ENCODE measurements around the gene APOOL.

APOOL gene

GRCh38 chrX:85089321-85089840 is 85.7 kb downstream of the APOOL start:
- H3K4me3 ChIP-seq, result no peak overlapping the region
- DNase-seq, result no peak

GRCh38 chrX:85107407-85107806 is 103.7 kb downstream of the APOOL start:
- Histone ChIP-seq H3K4me3 (no peak overlapping the region), H3K9me3 (no peaks in the 10 kb centered on the region), H3K36me3 (no peaks in the 10 kb centered on the region), H3K4me1 (no peaks in the 10 kb centered on the region), H3K27me3 (no peaks in the 10 kb centered on the region), H3K27ac (no peak overlapping the region)
- no peak for DNase-seq
- intact Hi-C loops (cut with DNase I; ENCODE audit: low total_unique reads), result loop anchor here (10.0 kb wide), 1 partner anchor 437 kb away; no protein-coding TSS in a partner anchor
- TF ChIP-seq CTCF (IDR thresholded peaks at IDR 0.05), result no peak

More at GRCh38 chrX:85089321-85089840, 85.7 kb downstream of the APOOL start:
- peaks cover 4 to 15% (median 12%) of the 10 kb centered on the region in 3 donors for H3K36me3 ChIP-seq
- intact Hi-C loops (cut with DNase I; ENCODE audit: low total_unique reads), result no loop called here
- H3K27me3 ChIP-seq, result no peaks in the 10 kb centered on the region
- no peak for TF ChIP-seq CTCF (IDR thresholded peaks at IDR 0.05)
- no peak overlapping the region for H3K27ac ChIP-seq
- no peaks in the 10 kb centered on the region for H3K9me3 ChIP-seq
- no peaks in the 10 kb centered on the region for H3K4me1 ChIP-seq

- H3K4me1 ChIP-seq, result no peaks in the 10 kb centered on the region
- no peak overlapping the region for H3K27ac ChIP-seq
- H3K4me3 ChIP-seq, result no peak overlapping the region
- H3K27me3 ChIP-seq, result no peaks in the 10 kb centered on the region
- no peaks in the 10 kb centered on the region for H3K9me3 ChIP-seq
- DNase-seq, result no peak
- no peak for TF ChIP-seq CTCF (IDR thresholded peaks at IDR 0.05)
- intact Hi-C loops (cut with DNase I; ENCODE audit: low total_unique reads), result loop anchor here (10.0 kb wide), 1 partner anchor 437 kb away; no protein-coding TSS in a partner anchor
- H3K36me3 ChIP-seq, result no peaks in the 10 kb centered on the region
Observed at GRCh38 chrX:85108165-85108564, 104.5 kb downstream of the APOOL start.

GRCh38 chrX:85109235-85109634 is 105.6 kb downstream of the APOOL start:
- Histone ChIP-seq H3K4me1 (no peaks in the 10 kb centered on the region), H3K36me3 (no peaks in the 10 kb centered on the region), H3K4me3 (no peak overlapping the region), H3K9me3 (no peaks in the 10 kb centered on the region), H3K27me3 (no peaks in the 10 kb centered on the region), H3K27ac (no peak overlapping the region)
- no peak for DNase-seq
- TF ChIP-seq CTCF (IDR thresholded peaks at IDR 0.05), result no peak
- intact Hi-C loops (cut with DNase I; ENCODE audit: low total_unique reads), result loop anchor here (10.0 kb wide), 1 partner anchor 436 kb away; no protein-coding TSS in a partner anchor

- no peak for DNase-seq
- intact Hi-C loops (cut with DNase I; ENCODE audit: low total_unique reads), result no loop called here
- Histone ChIP-seq H3K4me3 (no peak overlapping the region), H3K4me1 (no peaks in the 10 kb centered on the region), H3K27me3 (no peaks in the 10 kb centered on the region), H3K9me3 (no peaks in the 10 kb centered on the region), H3K27ac (no peak overlapping the region), H3K36me3 (no peaks in the 10 kb centered on the region)
- TF ChIP-seq CTCF (IDR thresholded peaks at IDR 0.05), result peak; percentile 21 to 44
Observed at GRCh38 chrX:85111347-85111746, 107.7 kb downstream of the APOOL start.

GRCh38 chrX:85112293-85112692 is 108.6 kb downstream of the APOOL start:
- intact Hi-C loops (cut with DNase I; ENCODE audit: low total_unique reads), result no loop called here
- no peak for TF ChIP-seq CTCF (IDR thresholded peaks at IDR 0.05)

More at GRCh38 chrX:85112293-85112692, 108.6 kb downstream of the APOOL start:
- Histone ChIP-seq H3K4me3 (no peak overlapping the region), H3K4me1 (no peaks in the 10 kb centered on the region), H3K9me3 (no peaks in the 10 kb centered on the region), H3K36me3 (no peaks in the 10 kb centered on the region), H3K27me3 (no peaks in the 10 kb centered on the region), H3K27ac (no peak overlapping the region)
- DNase-seq, result no peak

All from tibial artery (tissue), 4 donors.